Ishikawa (cell line): ENCODE results near the gene THRB.

Source experiments
- CEBPB ChIP-seq: IDR thresholded peaks from 2 replicates; pipeline ENCODE4 v1.6.1; 2012
- CREB1 ChIP-seq: IDR thresholded peaks from 2 replicates; pipeline ENCODE4 v1.6.1; 2012; ENCODE audit warnings: low read depth
- EP300 ChIP-seq: IDR thresholded peaks from 2 replicates; pipeline ENCODE4 v1.6.1; 2012; ENCODE audit warnings: borderline replicate concordance
- MAX ChIP-seq: IDR thresholded peaks from 2 replicates; pipeline ENCODE4 v1.6.1; 2012
- RAD21 ChIP-seq: IDR thresholded peaks from 2 replicates; pipeline ENCODE4 v1.6.1; 2012; ENCODE audit warnings: low read depth
- REST ChIP-seq: IDR thresholded peaks from 2 replicates; pipeline ENCODE4 v1.6.1; 2012; ENCODE audit warnings: low read depth, mild to moderate bottlenecking
- TAF1 ChIP-seq: IDR thresholded peaks from 2 replicates; pipeline ENCODE4 v1.6.1; 2012; ENCODE audit warnings: low read depth, mild to moderate bottlenecking
- TEAD4 ChIP-seq: IDR thresholded peaks from 2 replicates; pipeline ENCODE4 v1.6.1; 2012
- USF1 ChIP-seq: IDR thresholded peaks from 2 replicates; pipeline ENCODE4 v1.6.1; 2012
- YY1 ChIP-seq: IDR thresholded peaks from 2 replicates; pipeline ENCODE4 v1.6.1; 2012; ENCODE audit warnings: low read depth

GRCh38 chr3:24505691-24506550 lies 11.3 kb upstream of the THRB start:
- no peak for TF ChIP-seq YY1
- no peak for TF ChIP-seq CEBPB
- TF ChIP-seq TAF1, result no peak
- no peak for TF ChIP-seq REST
- TF ChIP-seq RAD21, result no peak
- TF ChIP-seq MAX, result no peak
- TF ChIP-seq EP300, result no peak
- no peak for TF ChIP-seq CREB1
- no peak for TF ChIP-seq USF1
- TF ChIP-seq TEAD4, result no peak
